H4 (cell line): ENCODE data around the gene CENPB. TPM values are rescaled to one million over a fixed set of nuclear protein-coding genes. Genes with fewer than 3 reads are reported as not detected.
"Not testable (repeated sequence)": the region's sequence is repeated elsewhere in the genome, so short reads cannot be mapped to it uniquely, and the experiment has no call there.

Experiments used
- DNase-seq: peaks from one replicate; pipeline ENCODE4 v3.0.0-alpha.2; 2015; ENCODE audit warnings: low spot score
- total RNA-seq: library from RNA; depleted of rRNA; stranded (reverse); fragments of >200 nt; shearing (Covaris generic); gene quantifications from 2 replicates; pipeline ENCODE4 v1.2.3, GENCODE V29; 2014

Gene CENPB
- total RNA-seq, 1 experiment from 2014 or later: 24.3 TPM

GRCh38 chr20:3789201-3789600 is 2.7 kb upstream of the CENPB start:
- DNase-seq: not testable (repeated sequence)

- peak; percentile 47 for DNase-seq
These were observed 2.2 kb upstream of the CENPB start for GRCh38 chr20:3788685-3789155.

GRCh38 chr20:3787324-3788014 is 929 bp upstream of the CENPB start:
- no peak for DNase-seq

GRCh38 chr20:3786126-3786484 is 435 bp downstream of the CENPB start:
- peak; percentile 30 for DNase-seq

- DNase-seq: no peak
These were observed 1.1 kb downstream of the CENPB start for GRCh38 chr20:3785240-3786125.

GRCh38 chr20:3784863-3785239 is 1.7 kb downstream of the CENPB start:
- DNase-seq: no peak

GRCh38 chr20:3784216-3784853 is 2.2 kb downstream of the CENPB start:
- no peak for DNase-seq

- no peak for DNase-seq
These were observed 2.9 kb downstream of the CENPB start for GRCh38 chr20:3783511-3784195.

GRCh38 chr20:3783068-3783489 is 3.5 kb downstream of the CENPB start:
- DNase-seq: no peak

- no peak for DNase-seq
These were observed 3.9 kb downstream of the CENPB start for GRCh38 chr20:3782597-3782996.

GRCh38 chr20:3781153-3781910 is 5.2 kb downstream of the CENPB start, which contains the start of gene SPEF1:
Gene SPEF1 (minus strand): TSS chr20:3781448. CDS start chr20:3781287, 161 bp downstream.
- peak; percentile 94 for DNase-seq

- no peak for DNase-seq
These were observed 7.6 kb downstream of the CENPB start for GRCh38 chr20:3778976-3779375.

- DNase-seq: no peak
These were observed 8.6 kb downstream of the CENPB start for GRCh38 chr20:3777716-3778629.

- DNase-seq: no peak
These were observed 9.2 kb downstream of the CENPB start for GRCh38 chr20:3777381-3777715.

GRCh38 chr20:3775457-3776108 is 11.0 kb downstream of the CENPB start:
- DNase-seq: no peak

- DNase-seq: no peak
These were observed 14.9 kb downstream of the CENPB start for GRCh38 chr20:3771552-3772058.

- peak; percentile 79 for DNase-seq
These were observed 18.0 kb downstream of the CENPB start for GRCh38 chr20:3768342-3769130.
